A549 treated with CORT108297 at 1 μM for 4 hours (cell line): Measurements from ENCODE around the gene KLHDC10. TPM values are rescaled to one million over a fixed set of nuclear protein-coding genes. Genes with fewer than 3 reads are reported as not detected.

Source experiments
- total RNA-seq: library from RNA; stranded (reverse); fragments of 200-300 nt; extraction: Qiagen RNA extraction; gene quantifications from 5 replicates; pipeline ENCODE4 v1.2.3, GENCODE V29; 2022

KLHDC10 gene, protein sequence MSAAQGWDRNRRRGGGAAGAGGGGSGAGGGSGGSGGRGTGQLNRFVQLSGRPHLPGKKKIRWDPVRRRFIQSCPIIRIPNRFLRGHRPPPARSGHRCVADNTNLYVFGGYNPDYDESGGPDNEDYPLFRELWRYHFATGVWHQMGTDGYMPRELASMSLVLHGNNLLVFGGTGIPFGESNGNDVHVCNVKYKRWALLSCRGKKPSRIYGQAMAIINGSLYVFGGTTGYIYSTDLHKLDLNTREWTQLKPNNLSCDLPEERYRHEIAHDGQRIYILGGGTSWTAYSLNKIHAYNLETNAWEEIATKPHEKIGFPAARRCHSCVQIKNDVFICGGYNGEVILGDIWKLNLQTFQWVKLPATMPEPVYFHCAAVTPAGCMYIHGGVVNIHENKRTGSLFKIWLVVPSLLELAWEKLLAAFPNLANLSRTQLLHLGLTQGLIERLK
- total RNA-seq: 12.2 to 14.9 TPM (median 13.9 TPM) in 5 replicates

DNA sequence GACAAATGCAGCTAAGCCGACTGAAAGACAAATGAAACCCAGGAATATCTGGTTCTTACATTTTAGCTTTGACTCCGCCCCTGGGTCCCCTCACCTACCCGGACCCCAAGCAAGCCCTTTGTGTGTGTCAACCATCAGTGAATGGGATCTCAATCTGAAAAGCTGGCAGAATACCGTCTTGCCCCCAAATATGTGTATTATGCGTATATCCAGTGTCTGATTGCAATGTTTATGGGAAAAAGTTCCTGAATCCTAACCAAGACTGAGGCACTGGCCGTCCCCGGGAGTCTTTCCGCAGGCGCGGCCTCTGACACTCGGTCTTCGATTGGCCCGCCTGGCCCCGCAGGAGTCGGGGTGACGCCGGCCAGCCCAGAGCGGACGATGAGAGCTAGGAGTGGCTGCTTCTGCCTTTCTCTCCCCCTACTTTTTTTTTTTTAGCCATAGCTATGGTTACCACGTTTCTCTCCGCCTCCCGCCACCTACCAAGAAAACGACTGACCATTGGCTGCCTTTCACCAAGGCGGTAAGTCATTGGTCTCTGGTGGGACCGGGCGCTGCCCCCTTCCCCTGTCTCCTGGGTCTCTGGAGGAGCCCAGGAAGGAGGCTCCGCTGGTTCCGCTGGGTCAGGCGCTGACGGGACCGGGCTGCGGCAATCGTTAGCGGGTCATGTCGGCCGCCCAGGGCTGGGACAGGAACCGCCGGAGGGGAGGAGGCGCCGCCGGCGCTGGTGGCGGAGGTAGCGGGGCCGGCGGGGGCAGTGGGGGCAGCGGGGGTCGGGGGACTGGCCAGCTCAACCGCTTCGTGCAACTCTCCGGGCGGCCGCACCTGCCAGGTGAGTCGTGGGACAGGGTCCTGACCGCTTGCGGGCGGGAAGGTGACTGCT is at the start of gene KLHDC10:
TSS of gene KLHDC10 (plus strand) at position 557 of the 883 bp plus-strand sequence. CDS start at position 667, 110 bp downstream.

Other genes starting within 250 kb of the KLHDC10 start
- 54.3 to 77.9 TPM (median 65.2 TPM) in 5 replicates for gene UBE2H, start 117.6 kb upstream of the KLHDC10 start, total RNA-seq
- gene ZC3HC1, start 19.2 kb upstream of the KLHDC10 start, total RNA-seq: 26.0 to 26.8 TPM (median 26.2 TPM) in 5 replicates
- 13.7 to 17.5 TPM (median 15.3 TPM) in 5 replicates for gene TMEM209, start 134.9 kb downstream of the KLHDC10 start, total RNA-seq
- not detected in 5 replicates for gene SSMEM1, start 137.3 kb downstream of the KLHDC10 start, total RNA-seq
- gene CPA2, start 196.3 kb downstream of the KLHDC10 start, total RNA-seq: 0.09 to 0.13 TPM in 2 of 5 replicates, not detected in the others
- gene CPA4, start 222.6 kb downstream of the KLHDC10 start, total RNA-seq: 5.0 to 7.8 TPM (median 5.3 TPM) in 5 replicates